ENCODE measurements around the gene CRYGA. TPM values are rescaled to one million over a fixed set of nuclear protein-coding genes. Genes with fewer than 3 reads are reported as not detected.

Gene CRYGA, protein sequence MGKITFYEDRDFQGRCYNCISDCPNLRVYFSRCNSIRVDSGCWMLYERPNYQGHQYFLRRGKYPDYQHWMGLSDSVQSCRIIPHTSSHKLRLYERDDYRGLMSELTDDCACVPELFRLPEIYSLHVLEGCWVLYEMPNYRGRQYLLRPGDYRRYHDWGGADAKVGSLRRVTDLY
- total RNA-seq (not detected), polyA plus RNA-seq (ENCODE audit: insufficient read length in 6 of 6) (not detected)
- long read RNA-seq, donor 1 = 0 reads
- long read RNA-seq, donor 2 = 0 reads
- long read RNA-seq, donor 3 = 0 reads
- long read RNA-seq, donor 4 = 0 reads
- long read RNA-seq, donor 5 = 0 reads
- long read RNA-seq, donor 6 = 0 reads
- long read RNA-seq, donor 7 = 0 reads
- long read RNA-seq, donor 8 = 0 reads
- long read RNA-seq, donor 9 = 0 reads
- long read RNA-seq, donor 10 = 0 reads
- long read RNA-seq, donor 11 = 0 reads
- long read RNA-seq, donor 12 = 0 reads

DNA sequence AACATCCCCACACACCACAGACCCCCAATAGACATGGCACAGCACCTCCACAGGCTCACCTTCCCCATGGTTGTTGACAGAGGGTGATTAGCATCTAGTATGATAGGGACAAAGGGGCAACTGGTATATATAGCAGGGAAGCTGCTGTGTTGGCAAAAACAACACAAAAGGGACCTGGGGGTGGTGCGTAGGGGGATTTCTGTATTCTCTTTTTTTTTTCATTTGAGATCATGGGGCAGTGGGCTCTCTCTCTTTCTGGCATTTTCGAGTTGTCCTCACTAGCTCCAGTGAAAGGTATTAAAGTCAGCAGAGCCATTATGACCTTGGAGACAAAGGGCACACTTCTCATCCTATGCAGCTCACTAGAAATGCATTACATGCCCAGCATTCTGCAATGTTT lies at the start of gene CRYGA:
Gene CRYGA, minus strand, starts transcription at position 101 of the 400 bp plus-strand sequence. Its CDS starts 33 bp downstream, at position 68.
- no peak within 1 kb of the TSS for H3K4me3 ChIP-seq
- TF ChIP-seq, protein P1, sequence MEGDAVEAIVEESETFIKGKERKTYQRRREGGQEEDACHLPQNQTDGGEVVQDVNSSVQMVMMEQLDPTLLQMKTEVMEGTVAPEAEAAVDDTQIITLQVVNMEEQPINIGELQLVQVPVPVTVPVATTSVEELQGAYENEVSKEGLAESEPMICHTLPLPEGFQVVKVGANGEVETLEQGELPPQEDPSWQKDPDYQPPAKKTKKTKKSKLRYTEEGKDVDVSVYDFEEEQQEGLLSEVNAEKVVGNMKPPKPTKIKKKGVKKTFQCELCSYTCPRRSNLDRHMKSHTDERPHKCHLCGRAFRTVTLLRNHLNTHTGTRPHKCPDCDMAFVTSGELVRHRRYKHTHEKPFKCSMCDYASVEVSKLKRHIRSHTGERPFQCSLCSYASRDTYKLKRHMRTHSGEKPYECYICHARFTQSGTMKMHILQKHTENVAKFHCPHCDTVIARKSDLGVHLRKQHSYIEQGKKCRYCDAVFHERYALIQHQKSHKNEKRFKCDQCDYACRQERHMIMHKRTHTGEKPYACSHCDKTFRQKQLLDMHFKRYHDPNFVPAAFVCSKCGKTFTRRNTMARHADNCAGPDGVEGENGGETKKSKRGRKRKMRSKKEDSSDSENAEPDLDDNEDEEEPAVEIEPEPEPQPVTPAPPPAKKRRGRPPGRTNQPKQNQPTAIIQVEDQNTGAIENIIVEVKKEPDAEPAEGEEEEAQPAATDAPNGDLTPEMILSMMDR (IDR thresholded peaks at IDR 0.05) = no peak
- intact Hi-C loops (cut with DNase I) = no loop called here
- no peak within 1 kb of the TSS for H3K27ac ChIP-seq
- no peaks in the 10 kb centered on the region for H3K4me1 ChIP-seq
- DNase-seq = no peak
- H3K36me3 ChIP-seq = no peaks in the 10 kb centered on the region
- no peaks in the 10 kb centered on the region for H3K27me3 ChIP-seq
- ATAC-seq = no peak
- no peaks in the 10 kb centered on the region for H3K9me3 ChIP-seq

DNA sequence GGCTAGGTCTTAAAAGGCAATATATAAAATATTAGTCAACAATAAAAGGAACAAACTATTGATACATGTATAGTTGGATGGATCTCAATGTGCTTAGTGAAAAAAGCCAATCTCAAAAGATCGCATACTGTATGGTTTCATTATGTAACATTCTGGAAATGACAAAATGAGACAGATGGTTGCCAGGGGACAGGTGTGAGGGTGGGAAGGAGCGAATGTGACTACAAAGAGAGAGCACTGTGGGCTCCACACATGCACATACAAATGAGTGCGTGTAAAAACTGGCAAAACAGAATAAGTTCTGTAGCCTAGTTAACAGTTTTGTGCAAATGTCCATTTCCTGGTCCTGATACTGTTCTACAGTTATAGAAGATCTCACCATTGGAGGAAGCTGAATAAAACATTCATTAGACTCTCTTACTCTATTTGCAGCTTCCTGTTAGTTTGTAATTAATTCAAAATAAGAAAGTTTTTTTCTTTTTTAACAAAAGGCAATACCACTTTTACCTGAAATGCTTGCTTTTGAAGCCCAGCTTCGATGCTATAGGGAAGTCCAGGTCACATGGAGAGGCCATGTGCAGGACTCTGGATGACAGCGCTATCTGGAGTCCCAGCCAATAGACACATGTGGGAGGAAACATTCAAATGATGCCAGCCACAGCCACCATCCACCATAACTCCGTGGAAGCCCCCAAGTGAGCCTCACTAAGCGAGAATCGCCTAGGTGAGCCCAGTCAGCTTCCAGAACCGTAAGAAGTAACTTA lies 47.5 kb upstream of the CRYGA start:
- intact Hi-C loops (cut with DNase I) = no loop called here
- Histone ChIP-seq H3K4me1 (no peaks in the 10 kb centered on the region), H3K9me3 (no peaks in the 10 kb centered on the region), H3K27ac (no peak overlapping the region), H3K36me3 (no peaks in the 10 kb centered on the region), H3K27me3 (no peaks in the 10 kb centered on the region), H3K4me3 (no peak overlapping the region)
- ATAC-seq (no peak), DNase-seq (no peak)
- TF ChIP-seq, protein P1 (IDR thresholded peaks at IDR 0.05) = no peak

DNA sequence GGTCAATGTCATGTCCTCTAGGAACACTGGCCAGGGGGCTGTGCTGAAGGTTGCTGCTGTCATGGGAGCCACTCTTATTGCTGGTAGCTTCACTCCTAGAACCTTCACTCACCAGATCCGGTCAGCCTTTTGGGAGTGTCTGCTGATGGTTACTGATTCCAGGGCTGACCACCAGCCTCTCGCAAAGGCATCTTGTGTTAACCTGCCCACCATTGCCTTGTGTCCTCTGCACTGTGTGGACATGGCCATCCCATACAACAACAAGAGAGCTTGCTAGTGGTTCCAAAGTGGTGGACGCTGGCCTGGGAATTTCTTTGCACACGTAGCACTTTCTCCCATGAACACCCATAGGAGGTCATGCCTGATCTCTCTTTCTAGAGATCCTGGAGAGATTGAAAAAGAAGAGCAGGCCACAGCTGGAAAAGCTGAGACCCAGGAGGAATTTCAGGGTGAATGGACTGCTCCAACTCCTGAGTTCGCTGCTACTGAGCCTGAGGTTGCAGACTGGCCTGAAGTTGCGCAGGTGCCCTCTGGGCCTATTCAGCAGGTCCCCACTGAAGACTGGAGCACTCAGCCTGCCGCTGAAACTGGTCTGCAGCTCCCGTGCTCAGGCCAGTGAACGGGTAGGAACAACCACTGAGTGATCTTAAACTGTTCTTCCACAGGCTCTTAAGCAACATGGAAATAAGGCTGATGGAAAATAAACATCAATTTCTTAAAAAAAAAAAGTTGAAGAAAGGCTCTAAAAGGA lies 45.1 kb upstream of the CRYGA start:
- H3K4me1 ChIP-seq = no peaks in the 10 kb centered on the region
- intact Hi-C loops (cut with DNase I) = no loop called here
- H3K4me3 ChIP-seq = no peak overlapping the region
- DNase-seq (no peak), ATAC-seq (no peak)
- H3K9me3 ChIP-seq = no peaks in the 10 kb centered on the region
- TF ChIP-seq, protein P1 (IDR thresholded peaks at IDR 0.05) = no peak
- no peak overlapping the region for H3K27ac ChIP-seq
- H3K36me3 ChIP-seq = no peaks in the 10 kb centered on the region
- H3K27me3 ChIP-seq = no peaks in the 10 kb centered on the region

DNA sequence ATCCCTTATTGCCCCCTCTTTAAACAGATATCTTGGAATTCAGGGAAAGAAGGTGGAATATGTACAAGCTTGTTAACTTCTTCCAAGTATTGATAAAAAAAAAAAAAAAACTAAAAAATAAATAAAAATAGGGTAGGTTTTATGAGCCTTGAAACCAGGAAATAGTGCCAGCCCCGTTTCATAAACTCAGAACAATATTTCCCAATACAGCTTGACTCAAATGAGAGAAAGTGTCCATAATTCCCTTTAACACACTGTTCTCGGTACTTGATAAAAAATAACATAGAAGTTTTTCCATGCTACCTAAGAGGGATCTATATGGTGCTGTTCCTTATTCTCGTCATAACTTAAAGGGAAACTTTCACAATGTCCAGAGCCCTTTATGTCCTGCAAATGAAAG lies 44.4 kb upstream of the CRYGA start:
- no peaks in the 10 kb centered on the region for H3K9me3 ChIP-seq
- ATAC-seq = no peak
- H3K27me3 ChIP-seq = no peaks in the 10 kb centered on the region
- no peak overlapping the region for H3K4me3 ChIP-seq
- no peaks in the 10 kb centered on the region for H3K36me3 ChIP-seq
- no peak overlapping the region for H3K27ac ChIP-seq
- intact Hi-C loops (cut with DNase I) = no loop called here
- TF ChIP-seq, protein P1 (IDR thresholded peaks at IDR 0.05) = no peak
- no peak for DNase-seq
- H3K4me1 ChIP-seq = no peaks in the 10 kb centered on the region

All from left lung (tissue), 14 donors.